SK-N-SH (cell line): ENCODE results near the gene RGL1. TPM values are rescaled to one million over a fixed set of nuclear protein-coding genes. Genes with fewer than 3 reads are reported as not detected.
"Not testable (repeated sequence)": the region's sequence is repeated elsewhere in the genome, so short reads cannot be mapped to it uniquely, and the experiment has no call there.

ENCODE experiments used
- CTCF ChIA-PET: fragments of 300-600, 350-600 bp; formaldehyde crosslinking; extraction: SDS; loops from one replicate; lab custom pipeline; 2021; lab: Yijun Ruan, JAX
- POLR2A ChIA-PET: fragments of 350-600 bp; sonication (Branson Sonifier 250); formaldehyde crosslinking; extraction: SDS; loops from one replicate; lab custom pipeline; 2020; ENCODE audit warnings: antibody characterized with exemption, inconsistent platforms; lab: Yijun Ruan, JAX
- DNase-seq: peaks from one replicate; pipeline ENCODE4 v3.0.0; 2012
- H2AFZ ChIP-seq: fragments of 200-600 bp; sonication (generic); 2 replicates; pipeline ENCODE4 v1.8.1; 2016; ENCODE audit warnings: antibody characterized with exemption, mild to moderate bottlenecking, low read depth
- H3F3A ChIP-seq: fragments of 200-600 bp; sonication (generic); replicated peaks from 2 replicates; pipeline ENCODE3; 2016; ENCODE audit warnings: antibody characterized with exemption, mild to moderate bottlenecking; ENCODE audit not compliant: insufficient read depth
- H3K27ac ChIP-seq, 2 experiments: fragments of 200-500 bp in 1 of 2; fragments of 200-600 bp in 1 of 2; sonication (Bioruptor generic) in 1 of 2; sonication (generic), shearing (Covaris generic) in 1 of 2; 2 replicates each; pipeline versions ENCODE4 v1.5.1 to v1.6.1; 2014 to 2016; ENCODE audit warnings: low read depth in 2 of 2, inconsistent platforms in 1 of 2, low read length in 1 of 2, mild to moderate bottlenecking in 1 of 2, mixed read lengths in 1 of 2
- H3K27me3 ChIP-seq: fragments of 200-600 bp; sonication (generic), shearing (Covaris generic); 2 replicates; pipeline ENCODE4 v1.6.1; 2016; ENCODE audit warnings: mixed run types; ENCODE audit not compliant: insufficient read depth
- H3K36me3 ChIP-seq, 2 experiments: fragments of 200-500 bp in 1 of 2; fragments of 200-600 bp in 1 of 2; sonication (Bioruptor generic) in 1 of 2; sonication (generic) in 1 of 2; replicated peaks in 1 of 2; 2 replicates each; pipeline versions ENCODE3 to v1.5.1; 2014 to 2016; ENCODE audit warnings: low read length in 1 of 2, mild to moderate bottlenecking in 1 of 2; ENCODE audit not compliant: insufficient read depth in 2 of 2, control insufficient read depth in 1 of 2
- H3K4me1 ChIP-seq, 2 experiments: fragments of 200-500 bp in 1 of 2; fragments of 200-600 bp in 1 of 2; sonication (Bioruptor generic) in 1 of 2; sonication (generic), shearing (Covaris generic) in 1 of 2; 2 replicates each; pipeline versions ENCODE4 v1.5.1 to v1.6.1; 2014 to 2016; ENCODE audit warnings: low read depth in 1 of 2, low read length in 1 of 2, mixed run types in 1 of 2; ENCODE audit not compliant: insufficient read depth in 2 of 2, control insufficient read depth in 1 of 2
- H3K4me2 ChIP-seq: fragments of 200-600 bp; sonication (generic), shearing (Covaris generic); 2 replicates; pipeline ENCODE4 v1.6.1; 2017; ENCODE audit warnings: mixed run types
- H3K4me3 ChIP-seq, 2 experiments: fragments of 200-500 bp in 1 of 2; fragments of 200-600 bp in 1 of 2; sonication (Bioruptor generic) in 1 of 2; sonication (generic), shearing (Covaris generic) in 1 of 2; 2 replicates each; pipeline versions ENCODE4 v1.5.1 to v1.8.1; 2014 to 2016; ENCODE audit warnings: low read depth in 2 of 2, inconsistent platforms in 1 of 2, low read length in 1 of 2, mild to moderate bottlenecking in 1 of 2, mixed read lengths in 1 of 2, moderate library complexity in 1 of 2
- H3K79me2 ChIP-seq: fragments of 200-600 bp; sonication (generic); 2 replicates; pipeline ENCODE4 v1.8.1; 2017; ENCODE audit warnings: mild to moderate bottlenecking; ENCODE audit not compliant: insufficient read depth
- H3K9ac ChIP-seq: fragments of 200-600 bp; sonication (generic); 2 replicates; pipeline ENCODE4 v1.6.1; 2017; ENCODE audit warnings: mixed run types
- H3K9me2 ChIP-seq: fragments of 200-600 bp; sonication (generic); 2 replicates; pipeline ENCODE4 v1.6.1; 2017; ENCODE audit warnings: mixed run types
- H3K9me3 ChIP-seq: fragments of 200-600 bp; sonication (generic); 2 replicates; pipeline ENCODE4 v1.6.1; 2017; ENCODE audit warnings: mixed run types, mild to moderate bottlenecking, moderate library complexity
- H4K20me1 ChIP-seq: fragments of 200-600 bp; sonication (generic); 2 replicates; pipeline ENCODE4 v1.6.1; 2017; ENCODE audit warnings: mild to moderate bottlenecking, mixed run types; ENCODE audit not compliant: insufficient read depth
- CHD2 ChIP-seq: fragments of 150-350 bp; IDR thresholded peaks from 2 replicates; pipeline ENCODE4 v1.6.1; 2018; ENCODE audit warnings: low read length; ENCODE audit not compliant: partially characterized antibody
- CTCF ChIP-seq: fragments of 200-600 bp; sonication (generic); IDR thresholded peaks from 2 replicates; pipeline ENCODE4 v1.6.1; 2017; ENCODE audit warnings: antibody characterized with exemption, mild to moderate bottlenecking, moderate library complexity
- ELF1 ChIP-seq: IDR thresholded peaks from 2 replicates; pipeline ENCODE4 v1.4.0; 2012
- EP300 ChIP-seq, 2 experiments: IDR thresholded peaks; 2 replicates each; pipeline versions ENCODE4 v1.4.0 to v1.6.1; 2012; ENCODE audit warnings: borderline replicate concordance in 1 of 2, low read depth in 1 of 2, low read length in 1 of 2
- FOSL2 ChIP-seq: IDR thresholded peaks from 2 replicates; pipeline ENCODE4 v1.4.0; 2012; ENCODE audit warnings: low read depth, mild to moderate bottlenecking, moderate library complexity, borderline replicate concordance
- FOXJ3 ChIP-seq: sonication (generic); formaldehyde crosslinking; IDR thresholded peaks from 2 replicates; pipeline ENCODE4 v1.5.1; 2020; ENCODE audit warnings: mild to moderate bottlenecking, missing genetic modification reagents
- FOXM1 ChIP-seq: IDR thresholded peaks from 2 replicates; pipeline ENCODE4 v1.4.0; 2012; ENCODE audit warnings: low read depth, mild to moderate bottlenecking
- IRF3 ChIP-seq: fragments of 150-350 bp; IDR thresholded peaks from 2 replicates; pipeline ENCODE4 v1.6.1; 2016; ENCODE audit warnings: mild to moderate bottlenecking, low read depth, low read length
- MXI1 ChIP-seq: IDR thresholded peaks from 2 replicates; pipeline ENCODE4 v1.6.1; 2012; ENCODE audit warnings: mild to moderate bottlenecking, low read depth, low read length, improper control_type of control experiment
- REST ChIP-seq: IDR thresholded peaks from 2 replicates; pipeline ENCODE4 v1.6.1; 2012; ENCODE audit warnings: mild to moderate bottlenecking, low read depth, low read length, moderate library complexity
- RFX5 ChIP-seq: IDR thresholded peaks from 2 replicates; pipeline ENCODE4 v1.6.1; 2012; ENCODE audit warnings: mild to moderate bottlenecking, improper control_type of control experiment, low read length
- RXRA ChIP-seq: IDR thresholded peaks from 2 replicates; pipeline ENCODE4 v1.4.0; 2012; ENCODE audit warnings: low read depth, mild to moderate bottlenecking, borderline replicate concordance
- USF1 ChIP-seq: IDR thresholded peaks from 2 replicates; pipeline ENCODE4 v1.4.0; 2012; ENCODE audit warnings: low read depth, borderline replicate concordance
- ZBTB33 ChIP-seq: IDR thresholded peaks from 2 replicates; pipeline ENCODE4 v1.4.0; 2012; ENCODE audit warnings: low read depth, borderline replicate concordance
- WGBS: methylation state at CpG from one replicate; pipeline ENCODE4 v1.1.6; 2017; ENCODE audit warnings: low lambda C conversion rate; 5-methylcytosine and 5-hydroxymethylcytosine counted together
- polyA plus RNA-seq, 3 experiments: library from polyadenylated mRNA; depleted of rRNA; stranded (reverse); fragments of >200 nt; gene quantifications; 2 replicates each; pipeline ENCODE4 v1.2.3, GENCODE V29; 2012

The RGL1 gene
- polyA plus RNA-seq, 1 of the 3 experiments (the other 2 are of a cell fraction), result 8.3 TPM

- Histone ChIP-seq H3K4me3 (no peak overlapping the region), H3K9me2 (no peaks in the 10 kb centered on the region), H3K27ac (no peak overlapping the region), H3K9me3 (peaks cover 18% of the 10 kb centered on the region; the same call in 1 of the 2 replicates), H2AFZ (no peak overlapping the region), H3K9ac (no peak overlapping the region), H3K79me2 (no peaks in the 10 kb centered on the region), H3F3A (peaks cover 12% of the 10 kb centered on the region), H4K20me1 (no peaks in the 10 kb centered on the region), H3K4me2 (no peak overlapping the region), H3K4me1 (peaks cover 0 to 7% of the 10 kb centered on the region in 2 experiments; a peak in 2 of 4 replicates), H3K27me3 (no peaks in the 10 kb centered on the region), H3K36me3 (peaks cover 0 to 12% of the 10 kb centered on the region in 2 experiments)
- 83% methylated on average over 1 of the region's 1 CpG for WGBS
- ChIA-PET CTCF (interaction anchor here (0.7 kb wide), 1 partner anchor 152 kb away, joined by 3 read pairs; no protein-coding TSS in a partner anchor), POLR2A (no interaction called here)
- TF ChIP-seq ELF1 (no peak), FOXJ3 (CRISPR knock-in tag) (no peak), FOSL2 (no peak), EP300 (IDR thresholded peaks at IDR 0.05; ENCODE audit: borderline replicate concordance in 1 of 2, low read depth in 1 of 2, low read length in 1 of 2) (no peak), ZBTB33 (no peak), CTCF (no peak), RXRA (no peak), USF1 (no peak), RFX5 (no peak), REST (no peak), IRF3 (no peak), MXI1 (no peak), FOXM1 (no peak), CHD2 (no peak)
- DNase-seq, result no peak
Observed at GRCh38 chr1:183761871-183762270, 43.0 kb upstream of the RGL1 start.

- not testable (repeated sequence) for H3K4me1 ChIP-seq, H3F3A ChIP-seq
Observed at GRCh38 chr1:183762856-183763255, 42.1 kb upstream of the RGL1 start.

More at GRCh38 chr1:183762856-183763255, 42.1 kb upstream of the RGL1 start:
- H4K20me1 ChIP-seq, H3K27me3 ChIP-seq, H3K4me3 ChIP-seq, CTCF ChIA-PET, H3K9ac ChIP-seq, H3K4me2 ChIP-seq, H2AFZ ChIP-seq, POLR2A ChIA-PET, H3K79me2 ChIP-seq, H3K9me2 ChIP-seq, H3K27ac ChIP-seq, DNase-seq: not testable (repeated sequence)
- peaks cover 18% of the 10 kb centered on the region; the same call in 1 of the 2 replicates for H3K9me3 ChIP-seq
- peaks cover 0 to 12% of the 10 kb centered on the region in 2 experiments for H3K36me3 ChIP-seq
